ENCODE data around the gene CAMTA1. TPM values are rescaled to one million over a fixed set of nuclear protein-coding genes. Genes with fewer than 3 reads are reported as not detected.

The CAMTA1 gene
- polyA plus RNA-seq, 1 donor (not counting 4 experiments of a cell fraction or from before 2014, with no cell fraction given): 51.4 TPM

DNA sequence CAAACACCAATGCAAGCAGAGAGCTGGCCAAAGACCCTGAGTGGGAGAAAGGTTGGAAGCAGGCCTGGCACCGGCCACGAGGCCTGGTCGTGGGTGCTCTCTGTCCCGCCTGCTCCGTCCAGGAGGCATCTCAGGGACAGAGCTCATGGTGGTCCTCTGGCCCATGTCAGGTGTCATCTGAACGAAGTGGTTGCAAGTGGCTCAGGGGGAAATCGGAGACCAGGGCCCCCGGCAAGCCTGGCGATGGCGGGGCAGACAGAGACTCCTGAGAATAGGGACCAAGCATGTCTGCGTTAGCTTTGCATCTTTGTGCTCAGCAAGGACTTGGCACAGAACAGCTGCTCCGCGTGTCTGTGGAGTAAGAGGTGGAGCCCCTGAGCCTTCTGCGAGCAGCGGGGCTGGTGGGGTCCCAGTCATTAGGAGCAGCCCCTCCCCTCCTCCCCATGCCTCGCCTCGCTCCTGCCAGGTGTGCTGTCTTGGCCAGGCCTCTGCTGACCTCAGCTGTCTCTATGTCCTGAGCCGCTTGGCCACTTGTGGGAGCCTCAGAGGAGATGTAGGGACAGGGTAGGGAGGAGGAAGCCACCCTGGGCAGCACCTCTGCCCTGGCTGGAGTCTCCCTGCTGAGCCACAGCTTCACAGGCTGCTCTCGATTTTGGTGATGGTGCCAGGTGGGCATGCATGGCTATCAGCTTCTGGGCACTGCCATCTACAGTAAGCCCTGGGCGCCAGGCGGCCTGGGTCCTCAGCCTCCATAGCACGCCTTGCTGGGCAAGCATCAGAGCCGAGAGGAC lies 622.9 kb downstream of the CAMTA1 start:
- FAIRE-seq: no peak
- Histone ChIP-seq H3K4me3 (ENCODE audit: control insufficient read depth in 2 of 3, extremely low read depth in 1 of 3, insufficient read depth in 2 of 3, low read depth in 1 of 3, low read length in 3 of 3) (no peak overlapping the region), H3K9me3 (ENCODE audit: control insufficient read depth, low read depth, low read length) (no peaks in the 10 kb centered on the region), H4K20me1 (ENCODE audit: control insufficient read depth, extremely low read depth, insufficient read depth, low read length) (no peaks in the 10 kb centered on the region), H3K9ac (ENCODE audit: control insufficient read depth, extremely low read depth, insufficient read depth, low read length) (no peak overlapping the region), H3K27me3 (ENCODE audit: control insufficient read depth, extremely low read depth, insufficient read depth, low read length) (no peaks in the 10 kb centered on the region), H2AFZ (ENCODE audit: control insufficient read depth, low read length) (no peak overlapping the region), H3K9me1 (ENCODE audit: control insufficient read depth, extremely low read depth, insufficient read depth, low read length) (no peaks in the 10 kb centered on the region), H3K27ac (ENCODE audit: control insufficient read depth, insufficient read depth, low read length) (no peak overlapping the region), H3K4me1 (ENCODE audit: control insufficient read depth, extremely low read depth, insufficient read depth, low read length) (no peaks in the 10 kb centered on the region), H3K4me2 (ENCODE audit: control insufficient read depth, extremely low read depth, insufficient read depth, low read depth, low read length) (no peak overlapping the region), H3K79me2 (ENCODE audit: control insufficient read depth, insufficient read depth, low read length) (no peaks in the 10 kb centered on the region), H3K36me3 (ENCODE audit: control insufficient read depth in 2 of 2, extremely low read depth in 1 of 2, insufficient read depth in 2 of 2, low read length in 2 of 2) (no peaks in the 10 kb centered on the region)
- no peak for DNase-seq (ENCODE audit: low read depth, low spot score)
- TF ChIP-seq, protein P1, sequence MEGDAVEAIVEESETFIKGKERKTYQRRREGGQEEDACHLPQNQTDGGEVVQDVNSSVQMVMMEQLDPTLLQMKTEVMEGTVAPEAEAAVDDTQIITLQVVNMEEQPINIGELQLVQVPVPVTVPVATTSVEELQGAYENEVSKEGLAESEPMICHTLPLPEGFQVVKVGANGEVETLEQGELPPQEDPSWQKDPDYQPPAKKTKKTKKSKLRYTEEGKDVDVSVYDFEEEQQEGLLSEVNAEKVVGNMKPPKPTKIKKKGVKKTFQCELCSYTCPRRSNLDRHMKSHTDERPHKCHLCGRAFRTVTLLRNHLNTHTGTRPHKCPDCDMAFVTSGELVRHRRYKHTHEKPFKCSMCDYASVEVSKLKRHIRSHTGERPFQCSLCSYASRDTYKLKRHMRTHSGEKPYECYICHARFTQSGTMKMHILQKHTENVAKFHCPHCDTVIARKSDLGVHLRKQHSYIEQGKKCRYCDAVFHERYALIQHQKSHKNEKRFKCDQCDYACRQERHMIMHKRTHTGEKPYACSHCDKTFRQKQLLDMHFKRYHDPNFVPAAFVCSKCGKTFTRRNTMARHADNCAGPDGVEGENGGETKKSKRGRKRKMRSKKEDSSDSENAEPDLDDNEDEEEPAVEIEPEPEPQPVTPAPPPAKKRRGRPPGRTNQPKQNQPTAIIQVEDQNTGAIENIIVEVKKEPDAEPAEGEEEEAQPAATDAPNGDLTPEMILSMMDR (optimal IDR thresholded peaks at IDR 0.05 in 1 of 3, IDR thresholded peaks at IDR 0.05 in 1 of 3, conservative IDR thresholded peaks at IDR 0.05 in 1 of 3; ENCODE audit: extremely low read depth in 1 of 3, insufficient read depth in 2 of 3, low read length in 3 of 3): no peak
- TF ChIP-seq EZH2 (IDR thresholded peaks at IDR 0.05; ENCODE audit: low read length): no peak
- dilution Hi-C loops (cut with MboI; ENCODE audit: extremely low pct_ligation_motif_present, low sequenced_read_pairs): no loop called here

DNA sequence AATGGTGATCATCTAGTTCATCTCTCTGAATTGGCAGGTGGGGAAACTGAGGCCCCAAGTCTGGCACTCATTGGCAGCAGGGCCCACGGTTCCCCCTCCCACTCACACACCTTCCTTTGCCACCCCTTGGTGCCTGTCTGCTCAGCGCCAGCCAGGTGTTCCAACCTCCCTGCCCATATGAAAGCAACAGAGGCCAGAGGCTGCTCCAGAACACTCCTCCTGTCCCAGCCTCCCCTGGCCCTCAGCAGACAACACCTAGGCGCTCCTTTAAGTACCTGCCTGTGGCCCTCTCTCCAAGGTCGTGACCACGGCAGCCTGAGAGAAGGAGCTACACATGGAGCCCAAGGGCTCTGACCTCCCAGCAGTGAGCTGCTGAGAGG lies 623.5 kb downstream of the CAMTA1 start:
- Histone ChIP-seq H3K4me2 (ENCODE audit: control insufficient read depth, extremely low read depth, insufficient read depth, low read depth, low read length) (no peak overlapping the region), H3K36me3 (ENCODE audit: control insufficient read depth in 2 of 2, extremely low read depth in 1 of 2, insufficient read depth in 2 of 2, low read length in 2 of 2) (no peaks in the 10 kb centered on the region), H3K4me1 (ENCODE audit: control insufficient read depth, extremely low read depth, insufficient read depth, low read length) (no peaks in the 10 kb centered on the region), H3K9me3 (ENCODE audit: control insufficient read depth, low read depth, low read length) (no peaks in the 10 kb centered on the region), H4K20me1 (ENCODE audit: control insufficient read depth, extremely low read depth, insufficient read depth, low read length) (no peaks in the 10 kb centered on the region), H3K27me3 (ENCODE audit: control insufficient read depth, extremely low read depth, insufficient read depth, low read length) (no peaks in the 10 kb centered on the region), H3K9me1 (ENCODE audit: control insufficient read depth, extremely low read depth, insufficient read depth, low read length) (no peaks in the 10 kb centered on the region), H2AFZ (ENCODE audit: control insufficient read depth, low read length) (no peak overlapping the region), H3K9ac (ENCODE audit: control insufficient read depth, extremely low read depth, insufficient read depth, low read length) (no peak overlapping the region), H3K79me2 (ENCODE audit: control insufficient read depth, insufficient read depth, low read length) (no peaks in the 10 kb centered on the region), H3K27ac (ENCODE audit: control insufficient read depth, insufficient read depth, low read length) (no peak overlapping the region), H3K4me3 (ENCODE audit: control insufficient read depth in 2 of 3, extremely low read depth in 1 of 3, insufficient read depth in 2 of 3, low read depth in 1 of 3, low read length in 3 of 3) (no peak overlapping the region)
- DNase-seq (ENCODE audit: low read depth, low spot score) (no peak), FAIRE-seq (no peak)
- TF ChIP-seq, protein P1 (optimal IDR thresholded peaks at IDR 0.05 in 1 of 3, IDR thresholded peaks at IDR 0.05 in 1 of 3, conservative IDR thresholded peaks at IDR 0.05 in 1 of 3; ENCODE audit: extremely low read depth in 1 of 3, insufficient read depth in 2 of 3, low read length in 3 of 3): no peak
- TF ChIP-seq EZH2 (IDR thresholded peaks at IDR 0.05; ENCODE audit: low read length): no peak
- dilution Hi-C loops (cut with MboI; ENCODE audit: extremely low pct_ligation_motif_present, low sequenced_read_pairs): no loop called here

Data from keratinocyte (primary cell).